ENCODE data around the gene HELZ2.
"Not testable (repeated sequence)": the region's sequence is repeated elsewhere in the genome, so short reads cannot be mapped to it uniquely, and the experiment has no call there.

HELZ2 gene

GRCh38 chr20:63618291-63618980 is 44.4 kb upstream of the HELZ2 start:
- DNase-seq (ENCODE audit: low read depth, low spot score): no peak
- no peak overlapping the region for H3K4me3 ChIP-seq (ENCODE audit: low read depth, low read length)
- in situ Hi-C loops (cut with HindIII; ENCODE audit: low sequenced_read_pairs): no loop called here
- TF ChIP-seq, protein P1, sequence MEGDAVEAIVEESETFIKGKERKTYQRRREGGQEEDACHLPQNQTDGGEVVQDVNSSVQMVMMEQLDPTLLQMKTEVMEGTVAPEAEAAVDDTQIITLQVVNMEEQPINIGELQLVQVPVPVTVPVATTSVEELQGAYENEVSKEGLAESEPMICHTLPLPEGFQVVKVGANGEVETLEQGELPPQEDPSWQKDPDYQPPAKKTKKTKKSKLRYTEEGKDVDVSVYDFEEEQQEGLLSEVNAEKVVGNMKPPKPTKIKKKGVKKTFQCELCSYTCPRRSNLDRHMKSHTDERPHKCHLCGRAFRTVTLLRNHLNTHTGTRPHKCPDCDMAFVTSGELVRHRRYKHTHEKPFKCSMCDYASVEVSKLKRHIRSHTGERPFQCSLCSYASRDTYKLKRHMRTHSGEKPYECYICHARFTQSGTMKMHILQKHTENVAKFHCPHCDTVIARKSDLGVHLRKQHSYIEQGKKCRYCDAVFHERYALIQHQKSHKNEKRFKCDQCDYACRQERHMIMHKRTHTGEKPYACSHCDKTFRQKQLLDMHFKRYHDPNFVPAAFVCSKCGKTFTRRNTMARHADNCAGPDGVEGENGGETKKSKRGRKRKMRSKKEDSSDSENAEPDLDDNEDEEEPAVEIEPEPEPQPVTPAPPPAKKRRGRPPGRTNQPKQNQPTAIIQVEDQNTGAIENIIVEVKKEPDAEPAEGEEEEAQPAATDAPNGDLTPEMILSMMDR (IDR thresholded peaks at IDR 0.05; ENCODE audit: low read depth, low read length): no peak

DNA sequence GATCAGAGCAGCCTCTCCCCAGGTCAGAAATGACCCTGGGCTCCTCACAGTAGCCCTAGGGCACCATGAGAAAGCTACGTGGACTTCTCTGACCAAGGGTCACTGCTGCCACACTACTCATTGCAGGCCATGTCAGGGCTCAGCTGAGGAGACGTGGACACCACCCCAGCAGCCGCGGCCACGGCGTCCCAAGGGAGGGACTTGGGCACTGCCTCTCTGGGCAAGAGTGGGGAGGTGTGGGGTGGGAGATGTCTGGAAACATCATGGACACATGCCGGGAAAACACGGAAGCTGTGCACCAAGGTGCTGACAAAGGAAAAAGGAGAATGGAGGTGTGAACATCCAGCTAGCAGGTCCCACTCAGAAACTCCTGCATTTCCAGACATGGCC is 43.8 kb upstream of the HELZ2 start:
- no peak for DNase-seq (ENCODE audit: low read depth, low spot score)
- TF ChIP-seq, protein P1 (IDR thresholded peaks at IDR 0.05; ENCODE audit: low read depth, low read length): no peak
- no peak overlapping the region for H3K4me3 ChIP-seq (ENCODE audit: low read depth, low read length)
- in situ Hi-C loops (cut with HindIII; ENCODE audit: low sequenced_read_pairs): no loop called here

DNA sequence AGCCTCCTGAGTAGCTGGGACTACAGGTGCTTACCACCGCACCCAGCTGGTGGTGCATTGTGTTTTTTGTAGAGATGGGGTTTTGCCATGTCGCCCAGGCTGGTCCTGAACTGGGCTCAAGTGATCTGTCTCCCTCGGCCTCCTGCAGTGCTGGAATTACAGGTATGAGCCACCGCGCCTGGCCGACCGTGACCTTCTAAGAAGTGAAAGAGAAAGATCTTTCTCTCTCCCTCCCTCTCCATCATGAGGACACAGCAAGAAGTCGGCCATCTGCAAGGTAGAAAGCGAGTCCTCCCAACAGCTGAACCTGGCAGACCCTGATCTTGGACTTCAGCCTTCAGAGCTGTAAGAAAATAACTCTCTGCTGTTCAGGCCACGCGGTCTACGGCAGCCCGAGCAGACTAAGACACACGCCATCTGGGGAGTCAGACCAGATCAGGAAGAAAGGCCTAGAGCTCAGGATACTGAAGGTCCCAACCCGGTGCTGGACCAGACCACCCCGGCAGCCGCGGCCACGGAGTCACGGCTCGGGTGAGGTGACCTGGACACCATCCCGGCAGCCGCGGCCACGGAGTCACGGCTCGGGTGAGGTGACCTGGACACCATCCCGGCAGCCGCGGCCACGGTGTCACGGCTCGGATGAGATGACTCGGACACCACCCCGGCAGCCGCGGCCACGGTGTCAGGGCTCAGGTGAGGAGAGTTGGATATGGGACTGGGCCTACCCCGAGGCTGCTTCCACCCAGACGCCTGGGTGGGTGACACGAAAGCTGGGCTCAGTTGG is 43.2 kb upstream of the HELZ2 start:
- in situ Hi-C loops (cut with HindIII; ENCODE audit: low sequenced_read_pairs): no loop called here

GRCh38 chr20:63613863-63614594 is 40.0 kb upstream of the HELZ2 start:
- H3K4me3 ChIP-seq (ENCODE audit: low read depth, low read length); DNase-seq (ENCODE audit: low read depth, low spot score); in situ Hi-C loops (cut with HindIII; ENCODE audit: low sequenced_read_pairs): not testable (repeated sequence)

More for the DNA sequence above, 43.2 kb upstream of the HELZ2 start:
- no peak overlapping the region for H3K4me3 ChIP-seq (ENCODE audit: low read depth, low read length)
- TF ChIP-seq, protein P1 (IDR thresholded peaks at IDR 0.05; ENCODE audit: low read depth, low read length): no peak
- DNase-seq (ENCODE audit: low read depth, low spot score): no peak

DNA sequence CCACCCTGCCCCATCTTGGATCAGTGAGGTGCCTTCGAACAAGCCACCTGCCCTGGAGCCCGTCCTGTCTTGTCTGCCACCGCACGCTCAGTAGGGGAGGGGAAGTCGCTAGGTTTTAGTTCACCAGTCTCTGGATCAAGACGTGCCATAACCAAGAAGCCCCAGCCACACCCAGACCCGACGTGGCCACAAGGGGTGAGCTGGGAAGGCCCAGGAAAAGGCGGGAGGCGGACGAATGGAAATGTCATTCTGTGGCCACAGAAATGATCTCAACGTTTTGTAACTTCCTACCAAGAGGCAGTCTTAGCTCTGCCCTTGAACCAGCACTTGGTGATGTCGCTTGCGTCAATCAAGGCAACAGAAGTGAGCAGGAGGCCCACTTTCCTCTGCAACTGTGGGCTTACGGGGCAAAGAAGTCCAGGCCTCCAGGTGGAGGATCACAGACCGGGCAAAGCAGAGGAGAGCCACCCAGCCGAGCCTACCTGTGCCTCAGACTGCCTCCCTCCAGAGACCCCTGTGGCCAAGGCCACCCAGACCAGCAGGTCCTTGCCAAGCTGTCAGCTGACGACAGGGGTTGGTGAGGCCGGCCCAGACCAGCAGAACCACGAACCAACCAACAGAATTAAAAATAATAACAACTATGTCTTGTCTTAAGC is 38.4 kb upstream of the HELZ2 start:
- in situ Hi-C loops (cut with HindIII; ENCODE audit: low sequenced_read_pairs): no loop called here
- TF ChIP-seq, protein P1 (IDR thresholded peaks at IDR 0.05; ENCODE audit: low read depth, low read length): no peak
- no peak overlapping the region for H3K4me3 ChIP-seq (ENCODE audit: low read depth, low read length)
- DNase-seq (ENCODE audit: low read depth, low spot score): no peak

DNA sequence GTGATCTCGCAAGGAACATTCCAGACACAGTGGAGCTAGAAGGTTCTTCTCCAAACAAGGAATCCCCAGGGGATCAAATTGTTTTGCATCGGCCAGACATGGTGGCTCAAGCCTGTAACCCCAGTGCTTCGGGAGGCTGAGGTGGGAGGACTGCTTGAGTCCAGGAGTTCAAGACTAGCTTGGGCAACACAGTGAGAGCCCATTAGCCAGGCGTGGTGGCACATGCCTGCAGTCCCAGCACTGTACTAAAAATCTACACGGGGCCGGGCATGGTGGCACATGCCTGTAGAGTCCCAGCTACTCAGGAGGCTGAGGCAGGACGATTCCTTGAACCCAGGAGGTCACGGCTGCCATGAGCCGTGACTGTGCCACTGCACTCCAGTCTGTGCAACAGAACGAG is 37.6 kb upstream of the HELZ2 start:
- H3K4me3 ChIP-seq (ENCODE audit: low read depth, low read length): no peak overlapping the region
- in situ Hi-C loops (cut with HindIII; ENCODE audit: low sequenced_read_pairs): no loop called here
- no peak for DNase-seq (ENCODE audit: low read depth, low spot score)
- TF ChIP-seq, protein P1 (IDR thresholded peaks at IDR 0.05; ENCODE audit: low read depth, low read length): no peak
